HG03039 (cell line): Measurements from ENCODE around the gene DAP.
"Not testable (repeated sequence)": the region's sequence is repeated elsewhere in the genome, so short reads cannot be mapped to it uniquely, and the experiment has no call there.

Source experiments
- ATAC-seq: cut with Tn5 transposase; IDR thresholded peaks from one replicate; pipeline ENCODE4 v1.9.1; 2021; ENCODE audit warnings: mild to moderate bottlenecking, moderate library complexity; ENCODE audit not compliant: unreplicated experiment

The DAP gene

DNA sequence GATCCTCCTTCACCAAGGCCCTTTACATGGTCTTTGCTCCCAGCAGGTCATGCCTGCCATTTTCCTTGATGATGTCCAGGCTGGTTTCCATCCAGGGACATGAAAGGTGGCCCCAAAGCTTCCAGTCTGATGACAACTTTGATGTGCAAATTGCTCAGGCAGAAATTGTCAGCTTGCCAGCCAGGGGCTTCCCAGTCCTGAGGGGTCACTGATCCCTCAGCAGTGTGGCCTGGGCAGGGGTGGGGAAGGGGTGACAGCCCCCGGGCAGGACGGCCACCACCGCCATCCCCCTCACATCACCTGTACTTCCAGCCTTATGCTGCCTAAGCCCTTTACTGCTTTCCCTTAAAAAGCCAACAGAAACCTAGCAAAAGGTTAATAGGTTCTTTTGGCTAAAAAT, 100.9 kb downstream of the DAP start:
- ATAC-seq = no peak

DNA sequence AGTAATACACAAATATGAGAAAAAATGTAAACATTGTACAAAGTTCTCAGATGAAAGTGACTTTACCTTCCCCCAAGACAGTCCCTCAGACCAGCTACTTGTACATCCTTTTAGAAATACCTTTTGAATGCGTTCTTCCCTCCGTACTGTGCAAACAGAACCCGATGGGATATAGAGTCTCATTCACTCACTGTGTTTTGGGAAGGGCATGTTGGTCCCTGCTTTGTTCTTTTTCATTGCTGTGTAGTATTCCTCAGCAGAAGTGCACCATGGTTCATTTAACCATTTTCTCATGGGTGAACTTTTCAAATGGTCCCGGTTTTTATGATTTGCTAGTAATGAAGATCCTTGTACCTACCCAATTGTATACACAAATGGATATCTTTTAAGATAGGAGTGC, 102.8 kb downstream of the DAP start:
- ATAC-seq = no peak

DNA sequence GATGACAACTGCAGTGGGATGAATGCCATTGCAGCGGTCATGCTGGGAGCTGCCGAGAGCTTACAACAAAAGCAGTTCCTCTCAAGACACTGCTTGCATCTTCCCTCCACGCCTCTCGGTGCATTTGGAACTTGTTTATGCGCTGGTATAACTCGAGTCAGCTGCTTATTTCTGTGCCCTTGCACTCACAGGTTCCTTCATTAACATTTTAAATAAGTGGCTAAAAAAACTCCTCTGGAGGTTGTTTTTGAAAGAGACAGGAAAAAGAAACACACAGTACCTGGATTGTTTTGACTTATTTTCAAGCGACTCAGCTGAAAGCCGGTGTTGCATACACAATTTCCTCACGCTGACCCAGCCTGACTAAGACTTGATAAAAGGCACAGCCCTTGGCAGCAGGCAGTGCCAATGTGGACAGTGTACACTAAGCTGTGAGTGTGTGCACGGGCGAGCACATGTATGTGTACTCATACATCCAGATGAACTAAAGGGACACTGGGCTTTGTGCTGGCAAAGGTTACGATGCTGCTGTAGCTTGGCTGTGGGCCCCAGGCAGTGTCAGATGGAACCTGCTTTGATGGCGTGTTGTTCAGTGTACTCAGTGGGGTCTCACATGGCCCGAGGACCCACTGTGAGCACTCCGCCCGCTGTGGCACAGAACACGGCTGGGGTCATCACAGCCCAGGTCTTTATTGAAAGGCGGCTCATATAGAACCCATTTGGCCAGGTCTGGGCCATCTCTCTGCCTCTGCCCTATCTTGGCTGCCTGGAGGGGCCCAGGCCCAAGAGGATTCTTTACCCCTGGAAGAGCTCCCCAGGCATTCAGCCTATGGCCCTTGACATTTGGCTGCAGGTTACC, 104.8 kb downstream of the DAP start:
- ATAC-seq = no peak

DNA sequence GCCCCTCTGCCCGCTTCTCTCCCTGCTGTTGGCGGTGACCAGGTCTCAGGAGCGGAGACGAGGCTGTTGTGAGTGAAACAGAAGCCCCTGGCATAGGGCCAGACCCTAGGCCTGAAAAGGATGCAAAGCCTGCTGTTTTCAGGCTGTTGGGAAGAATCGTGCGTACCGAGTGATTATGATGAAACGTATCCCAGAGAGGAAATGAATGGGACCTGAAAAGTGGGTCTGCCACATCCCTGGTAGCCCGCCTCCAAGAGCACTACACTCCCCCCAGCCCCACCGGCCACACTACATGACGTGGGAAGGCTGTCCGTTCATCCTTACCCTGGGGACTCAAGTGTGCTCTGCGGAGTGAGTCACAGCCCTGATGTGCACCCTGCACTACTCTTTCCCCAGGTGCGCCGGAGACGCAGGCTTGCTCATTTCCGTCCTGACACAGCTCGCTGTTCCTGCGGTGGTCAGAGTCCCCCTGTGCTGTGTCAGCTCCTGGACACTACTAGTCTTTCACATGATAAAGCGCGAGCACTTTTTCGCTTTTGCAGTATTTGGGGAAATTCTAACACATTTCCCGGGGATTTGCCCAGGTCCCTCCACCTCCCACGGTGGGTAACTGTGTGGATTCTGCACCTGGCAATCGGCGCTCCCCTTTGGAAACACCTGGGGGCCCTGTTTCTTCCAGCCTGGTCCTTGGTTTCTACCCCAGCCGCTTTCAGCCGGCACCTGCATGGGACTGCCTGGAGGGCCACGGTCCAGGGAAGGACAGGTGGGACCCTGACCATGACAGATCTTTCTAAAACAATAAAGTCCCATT, 105.7 kb downstream of the DAP start:
- no peak for ATAC-seq

DNA sequence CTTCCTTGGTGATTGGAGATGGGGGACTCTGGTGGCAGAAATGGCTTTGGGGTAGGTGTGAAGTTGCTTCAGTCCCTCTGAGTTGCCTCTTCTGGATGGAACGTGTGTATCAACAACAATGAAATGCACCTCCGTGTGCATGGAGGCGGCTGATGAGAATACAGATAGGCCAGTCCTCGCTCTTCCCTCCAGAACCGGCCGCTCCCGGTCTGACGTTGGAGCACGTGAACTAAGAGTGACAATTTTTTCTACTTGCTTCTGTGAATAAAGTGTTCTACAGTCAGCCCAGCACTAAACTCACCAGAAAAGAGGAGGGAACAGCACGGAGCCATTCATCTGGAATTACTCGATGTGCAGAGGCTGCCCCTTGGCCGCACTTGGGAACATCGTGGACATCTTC, 106.5 kb downstream of the DAP start:
- ATAC-seq = no peak

DNA sequence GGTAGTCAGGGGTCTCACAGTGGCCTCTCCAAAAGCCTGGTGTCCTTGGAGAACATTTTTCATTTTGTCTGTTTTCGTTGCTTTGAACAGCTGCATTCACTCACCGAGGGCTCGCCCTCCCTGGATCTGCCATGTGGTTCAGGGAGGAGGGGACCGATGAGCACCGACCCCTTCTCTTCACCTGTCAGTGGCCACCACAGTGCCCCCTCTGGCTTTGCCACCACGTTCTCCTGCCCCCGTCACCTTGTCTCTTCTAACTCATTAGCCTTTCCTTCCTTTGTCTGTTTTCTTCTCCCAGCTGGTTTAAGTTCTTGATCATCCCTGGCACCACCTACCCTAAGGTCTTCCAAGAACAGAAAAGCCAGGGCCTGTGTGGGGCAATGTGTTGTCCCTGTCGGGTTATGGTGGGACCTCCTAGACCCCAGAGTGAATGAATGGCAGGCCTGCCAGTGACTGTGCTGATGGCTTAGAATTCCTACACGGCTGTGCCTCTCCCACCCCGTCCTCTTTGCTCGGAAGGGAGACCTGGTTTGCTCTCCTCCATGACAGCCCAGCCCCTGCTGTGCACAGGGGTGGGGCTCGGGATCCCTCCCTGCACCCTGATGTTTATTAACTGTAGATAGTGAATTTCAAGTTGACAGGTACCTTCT, 107.2 kb downstream of the DAP start:
- ATAC-seq = no peak

DNA sequence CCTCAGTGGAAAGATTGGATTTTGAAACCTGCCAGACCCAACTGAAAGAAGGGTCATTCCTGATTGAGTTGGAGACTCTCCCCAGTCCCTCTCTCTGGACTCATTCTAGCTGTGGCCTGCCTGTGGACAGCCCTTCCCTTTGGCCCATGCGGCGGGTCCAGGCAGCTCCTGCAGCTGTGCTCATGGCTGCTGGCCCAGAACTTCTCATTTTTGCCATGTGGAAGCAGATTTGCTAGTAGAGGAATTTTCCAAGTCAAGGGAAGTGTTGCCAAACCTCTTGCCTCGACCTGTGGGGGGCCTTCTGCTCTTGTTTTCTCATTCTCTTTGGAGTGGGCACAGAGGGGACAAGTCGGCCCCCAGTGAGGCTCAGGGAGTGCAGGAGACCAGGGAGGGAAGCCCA, 108.0 kb downstream of the DAP start:
- ATAC-seq = no peak

DNA sequence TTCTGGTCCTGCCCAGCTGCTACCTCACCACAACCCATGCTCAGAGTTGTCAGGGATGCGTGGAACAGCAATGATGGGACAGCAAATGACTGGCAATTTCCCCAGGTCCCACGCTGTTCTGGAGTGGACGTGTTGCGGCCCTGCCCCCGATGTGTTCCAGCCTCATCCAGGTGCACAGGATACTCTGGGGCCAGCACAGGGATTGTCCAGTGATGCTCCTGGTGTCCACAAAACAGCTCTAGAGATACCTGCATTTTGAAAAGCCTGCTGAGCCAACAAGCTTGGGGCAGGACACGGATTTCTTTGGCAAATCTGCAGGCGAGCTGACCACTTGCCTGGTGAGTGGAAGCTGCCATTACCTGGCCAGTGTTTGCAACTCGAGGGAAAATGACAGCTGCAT, 108.4 kb downstream of the DAP start:
- no peak for ATAC-seq

DNA sequence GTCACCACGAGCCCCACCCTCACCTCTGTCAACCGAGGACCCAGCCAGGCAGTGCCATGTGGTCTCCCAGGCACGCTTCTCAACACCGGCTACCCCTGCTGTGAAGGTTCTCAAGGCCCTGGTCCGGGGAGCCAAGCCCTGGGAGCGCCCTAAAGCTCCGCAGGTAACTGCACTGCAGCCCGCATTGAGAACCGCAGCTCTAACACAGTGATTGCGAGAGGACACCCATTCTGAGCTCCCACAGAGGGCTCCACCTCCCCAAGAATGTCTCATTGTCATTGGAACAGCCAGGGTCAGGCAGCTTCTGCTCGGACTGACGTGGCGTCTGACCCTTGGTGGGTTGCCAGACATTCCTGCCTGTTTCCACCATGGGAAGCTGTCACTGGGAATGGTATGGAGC, 108.9 kb downstream of the DAP start:
- no peak for ATAC-seq

DNA sequence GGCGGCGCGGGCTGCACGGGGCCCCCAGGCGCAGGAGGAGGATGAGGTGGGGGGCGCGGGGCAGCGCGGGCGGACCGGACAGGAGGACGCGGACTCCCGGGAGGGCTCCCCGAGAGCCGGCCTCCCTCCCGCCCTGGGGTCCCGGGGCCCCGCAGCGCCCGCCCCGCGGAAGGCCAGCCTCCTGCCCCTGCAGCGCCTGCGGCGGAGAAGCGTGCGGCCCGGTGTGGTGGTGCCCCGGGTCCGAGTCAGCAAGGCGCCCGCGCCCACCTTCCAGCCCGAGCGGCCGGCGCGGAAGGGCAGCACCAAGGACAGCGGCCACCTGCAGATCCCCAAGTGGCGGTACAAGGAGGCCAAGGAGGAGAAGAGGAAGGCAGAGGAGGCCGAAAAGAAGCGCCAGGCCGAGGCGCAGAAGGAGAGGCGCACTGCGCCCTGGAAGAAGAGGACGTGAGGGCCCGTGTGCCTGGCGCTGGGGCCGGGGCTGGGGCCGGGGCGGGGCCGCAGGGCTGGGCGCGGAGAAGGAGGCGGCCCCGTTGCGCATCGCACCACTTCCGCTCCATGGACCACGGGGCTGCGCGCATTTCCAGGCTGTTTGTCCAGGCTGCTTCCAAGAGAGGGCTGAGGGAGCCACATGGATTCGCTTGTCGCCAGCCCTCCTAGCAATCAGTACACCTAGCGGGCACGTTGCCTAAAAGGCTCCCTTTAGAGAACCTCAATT, 111.2 kb downstream of the DAP start:
- no peak for ATAC-seq

DNA sequence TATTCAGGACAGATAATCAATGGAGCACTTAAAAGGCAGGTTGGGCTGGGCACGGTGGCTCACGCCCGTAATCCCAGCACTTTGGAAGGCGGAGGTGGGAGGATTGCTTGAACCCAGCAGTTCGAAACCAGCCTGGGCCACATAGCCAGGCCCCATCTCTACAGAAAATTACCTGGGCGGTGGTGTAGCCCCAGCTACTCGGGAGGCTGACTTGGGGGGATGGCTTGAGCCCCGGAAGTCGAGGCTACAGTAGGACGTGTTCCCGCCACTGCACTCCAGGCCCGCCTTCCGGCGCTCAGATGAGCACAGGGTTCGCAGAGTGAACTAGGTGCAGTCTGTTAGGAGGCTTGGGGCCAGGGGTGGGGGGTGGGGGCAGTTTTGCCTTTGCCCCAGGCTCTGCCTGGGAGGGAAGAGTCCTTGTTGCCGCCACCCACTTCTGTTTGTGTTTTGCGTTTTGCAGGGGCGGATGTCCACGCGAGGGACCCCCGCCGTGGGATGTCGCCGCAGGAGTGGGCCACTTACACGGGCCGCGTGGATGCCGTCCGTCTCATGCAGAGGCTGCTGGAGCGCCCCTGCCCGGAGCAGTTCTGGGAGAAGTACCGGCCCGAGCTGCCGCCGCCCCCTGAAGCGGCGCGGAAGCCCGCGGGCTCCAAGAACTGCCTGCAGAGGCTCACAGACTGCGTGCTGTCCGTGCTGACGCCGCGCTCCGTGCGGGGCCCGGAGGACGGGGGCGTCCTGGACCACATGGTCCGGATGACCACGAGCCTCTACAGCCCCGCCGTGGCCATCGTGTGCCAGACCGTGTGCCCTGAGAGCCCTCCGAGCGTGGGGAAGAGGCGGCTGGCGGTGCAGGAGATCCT, 112.0 kb downstream of the DAP start:
- no peak for ATAC-seq

DNA sequence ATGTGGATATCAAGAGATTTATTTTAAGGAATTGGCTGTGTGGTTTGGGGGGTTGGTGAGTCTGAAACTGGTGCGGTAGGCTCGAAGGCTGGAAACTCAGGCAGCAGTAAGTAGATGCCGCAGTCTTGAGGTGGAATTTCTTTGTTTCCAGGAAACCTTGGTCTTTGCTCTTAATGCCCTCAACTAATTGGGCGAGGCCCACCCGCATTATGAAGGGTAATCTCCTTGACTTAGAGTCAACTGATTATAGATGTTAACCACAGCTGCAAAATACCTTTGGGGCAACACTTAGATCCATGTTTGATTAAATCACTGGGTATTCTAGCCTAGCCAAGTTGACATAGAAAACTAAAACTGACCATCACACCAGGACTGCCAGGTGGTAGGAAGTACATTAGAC, 113.4 kb downstream of the DAP start:
- ATAC-seq = no peak

DNA sequence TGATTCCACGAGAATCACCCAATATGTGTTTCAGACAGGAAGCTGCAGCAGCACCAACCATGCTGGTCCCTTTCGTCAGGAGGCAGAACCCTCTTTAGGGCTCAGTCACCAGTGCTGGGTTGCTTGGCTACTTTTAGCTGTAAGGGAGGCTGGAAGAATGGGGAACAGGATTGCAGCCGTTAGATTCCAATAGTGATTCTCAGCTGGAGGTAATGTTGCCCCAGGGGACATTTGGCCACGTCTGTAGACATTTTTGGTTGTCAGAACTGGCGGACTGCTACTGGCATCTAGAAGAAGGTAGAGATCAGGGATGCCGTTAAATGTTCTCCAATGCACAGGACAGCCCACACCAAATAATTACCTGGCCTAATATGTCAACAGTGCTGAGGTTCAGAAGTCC, 115.4 kb downstream of the DAP start:
- ATAC-seq = no peak

DNA sequence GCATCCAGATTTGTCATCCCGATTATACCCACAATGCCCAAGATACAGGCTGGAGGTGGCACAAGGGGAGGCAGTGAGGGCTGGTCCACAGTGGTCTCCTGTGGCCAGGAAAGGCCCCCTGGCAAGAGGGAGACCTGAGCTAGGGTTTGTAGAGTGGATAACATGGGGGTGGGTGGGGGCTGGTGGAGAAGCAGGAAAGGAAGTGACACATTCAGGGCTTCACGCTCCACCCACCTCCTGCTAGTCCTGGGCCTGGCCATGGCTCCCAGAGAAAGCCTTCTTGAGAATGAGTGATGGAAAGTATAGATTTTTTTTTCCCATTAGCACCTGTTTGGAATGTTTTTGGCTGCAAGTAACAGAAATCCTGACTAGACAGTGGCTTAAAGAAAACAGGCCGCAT, 115.9 kb downstream of the DAP start:
- ATAC-seq = no peak

DNA sequence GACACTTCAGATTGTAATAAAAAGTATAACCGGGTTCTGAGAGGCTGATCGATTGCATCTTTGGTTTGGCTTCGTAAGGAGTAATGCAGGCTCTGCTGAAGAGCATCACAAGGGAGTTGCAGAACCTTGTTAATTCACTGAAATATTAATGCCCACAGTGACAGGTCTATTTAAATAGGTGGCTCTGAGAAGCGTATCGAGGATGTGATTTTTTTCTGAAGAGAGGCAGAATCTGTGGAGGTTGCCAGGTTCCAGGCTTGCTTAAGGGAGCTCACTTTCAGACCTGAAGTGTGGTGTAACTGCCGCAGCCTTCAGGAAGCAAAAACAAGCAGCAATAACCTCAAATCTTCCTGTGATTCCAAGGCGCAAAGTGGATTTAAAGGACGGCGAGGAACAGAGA, 116.8 kb downstream of the DAP start:
- no peak for ATAC-seq

DNA sequence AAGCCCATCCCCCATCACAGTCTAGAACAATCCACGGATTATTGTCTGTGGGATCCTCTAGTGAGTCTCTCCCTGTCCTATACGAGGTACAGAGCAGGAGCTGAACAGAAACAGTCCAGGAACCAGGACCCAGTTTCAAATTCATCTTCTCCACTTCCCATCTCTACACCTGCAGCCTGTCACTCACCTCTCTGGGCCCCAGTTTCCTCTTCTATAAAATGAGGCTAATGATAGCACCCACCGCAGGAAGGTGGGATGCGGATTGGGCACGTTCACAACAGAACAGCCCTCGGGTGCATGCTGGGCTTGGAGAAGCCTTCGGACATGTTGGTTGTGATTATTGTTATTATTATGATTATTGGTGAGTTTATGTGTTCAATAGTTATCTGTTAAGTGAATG, 118.7 kb downstream of the DAP start:
- no peak for ATAC-seq

DNA sequence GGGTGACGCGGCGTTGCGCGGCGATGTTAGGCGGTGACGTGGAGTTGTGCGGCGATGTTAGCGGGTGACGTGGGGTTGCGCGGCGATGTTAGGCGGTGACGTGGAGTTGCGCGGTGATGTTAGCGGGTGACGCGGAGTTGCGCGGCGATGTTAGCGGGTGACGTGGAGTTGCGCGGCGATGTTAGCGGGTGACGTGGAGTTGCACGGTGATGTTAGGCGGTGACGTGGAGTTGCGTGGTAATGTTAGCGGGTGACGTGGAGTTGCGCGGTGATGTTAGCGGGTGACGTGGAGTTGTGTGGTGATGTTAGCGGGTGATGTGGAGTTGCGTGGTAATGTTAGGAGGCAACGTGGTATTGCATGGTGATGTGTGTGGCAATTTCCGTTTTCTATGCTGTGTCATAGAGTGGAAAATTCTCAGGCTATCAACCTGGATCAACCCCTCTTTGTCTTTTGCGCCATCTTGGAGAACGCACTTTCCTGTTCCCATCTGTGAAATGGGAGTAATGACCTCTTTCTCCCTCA, 121.1 kb downstream of the DAP start:
- no peak for ATAC-seq

DNA sequence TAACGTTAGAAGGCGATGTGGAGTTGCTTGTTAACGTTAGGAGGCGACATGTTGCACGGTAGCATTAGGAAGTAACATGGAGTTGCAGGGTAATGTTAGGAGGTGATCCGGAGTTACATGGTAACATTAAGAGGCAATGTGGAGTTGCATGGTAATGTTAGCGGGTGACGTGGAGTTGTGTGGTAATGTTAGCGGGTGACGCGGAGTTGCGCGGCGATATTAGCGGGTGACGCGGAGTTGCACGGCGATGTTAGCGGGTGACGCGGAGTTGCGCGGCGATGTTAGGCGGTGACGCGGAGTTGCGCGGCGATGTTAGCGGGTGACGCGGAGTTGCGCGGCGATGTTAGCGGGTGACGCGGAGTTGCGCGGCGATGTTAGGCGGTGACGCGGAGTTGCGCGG, 122.3 kb downstream of the DAP start:
- ATAC-seq = not testable (repeated sequence)

DNA sequence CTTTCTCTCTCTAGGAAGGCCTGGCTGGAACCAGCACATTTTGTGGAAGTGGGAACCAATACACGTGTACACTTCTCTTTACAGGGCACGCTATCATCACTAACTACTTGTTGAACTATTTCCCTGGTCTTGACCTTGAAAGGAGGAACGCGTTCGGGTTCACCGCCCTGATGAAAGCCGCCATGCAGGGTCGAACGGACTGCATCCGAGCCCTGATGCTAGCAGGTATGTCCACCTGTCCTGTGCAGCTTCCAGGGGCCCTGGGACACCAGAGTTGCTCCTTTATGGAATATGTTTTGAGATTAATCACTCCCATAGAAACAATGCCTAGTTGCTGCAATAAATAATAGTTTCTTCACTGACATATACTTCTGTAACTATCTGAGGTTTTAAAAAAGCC, 123.1 kb downstream of the DAP start:
- ATAC-seq = no peak
